HepG2 (cell line): ENCODE data around the gene IVD. TPM values are rescaled to one million over a fixed set of nuclear protein-coding genes. Genes with fewer than 3 reads are reported as not detected.
A peak's percentile ranks its signal among the peaks of the same experiment; 100 is the strongest.

Experiments used
- EEA1 ChIP-seq: sonication (generic); formaldehyde crosslinking; IDR thresholded peaks from 2 replicates; pipeline ENCODE4 v1.5.1; 2020; ENCODE audit warnings: mild to moderate bottlenecking, missing genetic modification reagents, borderline replicate concordance
- FOXP1 ChIP-seq, 2 experiments: fragments of 450-650 bp in 1 of 2; IDR thresholded peaks; 2 replicates each; pipeline ENCODE4 v1.6.1; 2017 to 2018; ENCODE audit warnings: antibody characterized with exemption in 1 of 2
- GTF3A ChIP-seq: sonication (generic); formaldehyde crosslinking; conservative IDR thresholded peaks from 2 replicates; pipeline ENCODE4 v1.4.0; 2020; ENCODE audit warnings: mild to moderate bottlenecking, missing genetic modification reagents
- HOXA3 ChIP-seq: sonication (generic); formaldehyde crosslinking; IDR thresholded peaks from 2 replicates; pipeline ENCODE4 v1.5.0; 2020; ENCODE audit warnings: missing genetic modification reagents
- MATR3 ChIP-seq: sonication (generic); formaldehyde crosslinking; IDR thresholded peaks from 2 replicates; pipeline ENCODE4 v1.4.0; 2020; ENCODE audit warnings: missing genetic modification reagents
- RBAK ChIP-seq: sonication (generic); formaldehyde crosslinking; IDR thresholded peaks from 2 replicates; pipeline ENCODE4 v1.5.1; 2020; ENCODE audit warnings: mild to moderate bottlenecking, missing genetic modification reagents
- RBFOX2 ChIP-seq: fragments of 200-400 bp; formaldehyde crosslinking; IDR thresholded peaks from 2 replicates; pipeline ENCODE4 v1.6.1; 2017; ENCODE audit warnings: low read depth, mild to moderate bottlenecking, low read length
- YEATS4 ChIP-seq: sonication (generic); formaldehyde crosslinking; IDR thresholded peaks from 2 replicates; pipeline ENCODE4 v1.4.0; 2020; ENCODE audit warnings: missing genetic modification reagents, borderline replicate concordance
- ZBTB7A ChIP-seq: sonication (generic); formaldehyde crosslinking; IDR thresholded peaks from 2 replicates; pipeline ENCODE4 v1.8.0; 2022; ENCODE audit warnings: mild to moderate bottlenecking, missing genetic modification reagents
- ZBTB7B ChIP-seq: sonication (generic); formaldehyde crosslinking; IDR thresholded peaks from 2 replicates; pipeline ENCODE4 v1.4.0; 2020; ENCODE audit warnings: missing genetic modification reagents
- ZNF724P ChIP-seq: sonication (generic); formaldehyde crosslinking; IDR thresholded peaks from 2 replicates; pipeline ENCODE4 v1.8.0; 2022; ENCODE audit warnings: missing genetic modification reagents, borderline replicate concordance
- ZNF879 ChIP-seq: sonication (generic); formaldehyde crosslinking; IDR thresholded peaks from 2 replicates; pipeline ENCODE4 v1.8.1; 2023; ENCODE audit warnings: missing genetic modification reagents
- polyA plus RNA-seq, 8 experiments: library from polyadenylated mRNA; depleted of rRNA in 3 of 8; stranded (reverse) in 7 of 8; unstranded in 1 of 8; fragments of >200 nt; fragmentation: Illumina TruSeq in 4 of 8; extraction: Trizol in 4 of 8; gene quantifications; 2 replicates each; pipeline versions ENCODE4 v1.2.1 to v1.2.3, GENCODE V29; 2011 to 2016; ENCODE audit warnings: low read depth in 4 of 8, missing spikeins in 1 of 8, mixed read lengths in 1 of 8; ENCODE audit not compliant: insufficient read depth in 1 of 8
- total RNA-seq, 5 experiments: library from RNA; depleted of rRNA; stranded (reverse); fragments of >200 nt; fragmentation: Illumina TruSeq; extraction: Trizol; gene quantifications; 2 replicates each; pipeline ENCODE4 v1.2.3, GENCODE V29; 2016; ENCODE audit warnings: low read depth in 1 of 5
- TF ChIP-seq, protein P1 (sequence below): sonication (generic); formaldehyde crosslinking; IDR thresholded peaks from 2 replicates; pipeline ENCODE4 v1.4.0; 2020; ENCODE audit warnings: mild to moderate bottlenecking, missing genetic modification reagents
- TF ChIP-seq, protein P2 (sequence below): IDR thresholded peaks from 2 replicates; pipeline ENCODE4 v1.4.0; 2020; ENCODE audit warnings: mild to moderate bottlenecking, missing genetic modification reagents
- TF ChIP-seq, protein P3 (sequence below): sonication (generic); formaldehyde crosslinking; IDR thresholded peaks from 2 replicates; pipeline ENCODE4 v1.5.0; 2020; ENCODE audit warnings: mild to moderate bottlenecking, missing genetic modification reagents, moderate library complexity
- TF ChIP-seq, protein P4 (sequence below): sonication (generic); formaldehyde crosslinking; IDR thresholded peaks from 2 replicates; pipeline ENCODE4 v1.4.0; 2020; ENCODE audit warnings: missing genetic modification reagents

The IVD gene
- total and polyA plus RNA-seq, 2 of the 13 experiments (the other 11 are each of a cell fraction or from before 2014, with no cell fraction given), result 48.0 to 53.9 TPM

DNA sequence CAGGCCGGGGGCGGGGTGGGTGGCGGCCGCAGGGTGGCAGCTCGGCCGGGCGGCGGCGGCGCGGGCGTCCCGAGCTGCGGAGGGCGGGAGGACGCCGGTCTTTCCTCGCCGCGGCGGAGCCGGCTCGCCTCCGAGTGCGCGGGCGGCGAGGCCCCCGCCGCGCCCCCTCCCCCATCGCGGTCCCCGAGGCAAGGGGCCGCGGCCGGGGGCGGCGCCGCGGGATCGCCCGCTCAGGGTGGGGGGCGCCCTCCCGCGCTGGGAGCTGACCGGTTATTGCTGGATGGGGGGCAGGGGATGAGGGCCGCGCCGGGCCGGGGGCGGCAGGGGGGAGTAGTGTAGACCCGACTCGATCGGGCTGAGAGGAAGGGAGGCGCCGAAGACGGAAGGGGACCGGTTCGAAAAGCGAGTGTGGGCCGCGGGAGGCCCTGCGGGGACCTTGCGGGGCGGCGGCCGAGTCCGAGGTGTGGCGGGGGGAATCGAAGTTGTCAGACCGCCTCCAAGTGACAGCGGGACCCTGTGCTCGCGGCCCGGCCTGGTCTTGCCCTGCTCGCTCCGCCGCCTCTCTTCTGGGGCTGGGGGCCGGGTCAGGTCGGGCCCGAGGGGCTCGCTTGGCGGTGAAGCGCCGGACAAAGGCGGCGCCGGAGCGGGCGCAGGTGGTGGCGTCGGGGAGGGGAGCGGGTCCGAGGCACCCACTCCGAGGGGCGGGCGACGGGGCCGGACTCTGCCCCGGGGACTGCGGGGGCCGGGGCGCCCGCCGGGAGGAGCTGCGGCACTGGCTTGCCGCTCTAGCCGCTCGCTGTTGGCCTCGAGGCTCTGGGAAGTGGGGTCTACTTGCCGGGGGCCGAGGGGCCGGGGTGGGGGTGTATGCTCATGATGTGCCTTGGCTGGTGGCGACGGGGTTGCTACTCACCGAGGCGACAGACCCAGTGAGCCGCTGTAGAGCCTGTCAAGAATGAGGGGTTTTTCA is 36.3 kb downstream of the IVD start (continued):
- TF ChIP-seq, protein P1, sequence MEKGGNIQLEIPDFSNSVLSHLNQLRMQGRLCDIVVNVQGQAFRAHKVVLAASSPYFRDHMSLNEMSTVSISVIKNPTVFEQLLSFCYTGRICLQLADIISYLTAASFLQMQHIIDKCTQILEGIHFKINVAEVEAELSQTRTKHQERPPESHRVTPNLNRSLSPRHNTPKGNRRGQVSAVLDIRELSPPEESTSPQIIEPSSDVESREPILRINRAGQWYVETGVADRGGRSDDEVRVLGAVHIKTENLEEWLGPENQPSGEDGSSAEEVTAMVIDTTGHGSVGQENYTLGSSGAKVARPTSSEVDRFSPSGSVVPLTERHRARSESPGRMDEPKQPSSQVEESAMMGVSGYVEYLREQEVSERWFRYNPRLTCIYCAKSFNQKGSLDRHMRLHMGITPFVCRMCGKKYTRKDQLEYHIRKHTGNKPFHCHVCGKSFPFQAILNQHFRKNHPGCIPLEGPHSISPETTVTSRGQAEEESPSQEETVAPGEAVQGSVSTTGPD, result no peak
- TF ChIP-seq EEA1 (CRISPR knock-in tag) (no peak), MATR3 (CRISPR knock-in tag) (no peak), ZNF879 (CRISPR knock-in tag) (no peak), GTF3A (no peak), FOXP1 (IDR thresholded peaks at IDR 0.05) (no peak), FOXP1 (CRISPR knock-in tag; IDR thresholded peaks at IDR 0.05) (no peak), ZNF724P (CRISPR knock-in tag) (no peak), ZBTB7B (CRISPR knock-in tag) (peak; percentile 76), YEATS4 (CRISPR knock-in tag) (peak; percentile 40; the same call in 1 of the 2 replicates), HOXA3 (CRISPR knock-in tag) (peak; percentile 38; the same call in 1 of the 2 replicates), RBAK (no peak), ZBTB7A (0 out of 2 replicates have a peak, but pooled peaks have one; percentile 30), RBFOX2 (peak; percentile 56)
- TF ChIP-seq, protein P2, sequence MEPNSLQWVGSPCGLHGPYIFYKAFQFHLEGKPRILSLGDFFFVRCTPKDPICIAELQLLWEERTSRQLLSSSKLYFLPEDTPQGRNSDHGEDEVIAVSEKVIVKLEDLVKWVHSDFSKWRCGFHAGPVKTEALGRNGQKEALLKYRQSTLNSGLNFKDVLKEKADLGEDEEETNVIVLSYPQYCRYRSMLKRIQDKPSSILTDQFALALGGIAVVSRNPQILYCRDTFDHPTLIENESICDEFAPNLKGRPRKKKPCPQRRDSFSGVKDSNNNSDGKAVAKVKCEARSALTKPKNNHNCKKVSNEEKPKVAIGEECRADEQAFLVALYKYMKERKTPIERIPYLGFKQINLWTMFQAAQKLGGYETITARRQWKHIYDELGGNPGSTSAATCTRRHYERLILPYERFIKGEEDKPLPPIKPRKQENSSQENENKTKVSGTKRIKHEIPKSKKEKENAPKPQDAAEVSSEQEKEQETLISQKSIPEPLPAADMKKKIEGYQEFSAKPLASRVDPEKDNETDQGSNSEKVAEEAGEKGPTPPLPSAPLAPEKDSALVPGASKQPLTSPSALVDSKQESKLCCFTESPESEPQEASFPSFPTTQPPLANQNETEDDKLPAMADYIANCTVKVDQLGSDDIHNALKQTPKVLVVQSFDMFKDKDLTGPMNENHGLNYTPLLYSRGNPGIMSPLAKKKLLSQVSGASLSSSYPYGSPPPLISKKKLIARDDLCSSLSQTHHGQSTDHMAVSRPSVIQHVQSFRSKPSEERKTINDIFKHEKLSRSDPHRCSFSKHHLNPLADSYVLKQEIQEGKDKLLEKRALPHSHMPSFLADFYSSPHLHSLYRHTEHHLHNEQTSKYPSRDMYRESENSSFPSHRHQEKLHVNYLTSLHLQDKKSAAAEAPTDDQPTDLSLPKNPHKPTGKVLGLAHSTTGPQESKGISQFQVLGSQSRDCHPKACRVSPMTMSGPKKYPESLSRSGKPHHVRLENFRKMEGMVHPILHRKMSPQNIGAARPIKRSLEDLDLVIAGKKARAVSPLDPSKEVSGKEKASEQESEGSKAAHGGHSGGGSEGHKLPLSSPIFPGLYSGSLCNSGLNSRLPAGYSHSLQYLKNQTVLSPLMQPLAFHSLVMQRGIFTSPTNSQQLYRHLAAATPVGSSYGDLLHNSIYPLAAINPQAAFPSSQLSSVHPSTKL (CRISPR knock-in tag), result 0 out of 2 replicates have a peak, but pooled peaks have one; percentile 11
- TF ChIP-seq, protein P3, sequence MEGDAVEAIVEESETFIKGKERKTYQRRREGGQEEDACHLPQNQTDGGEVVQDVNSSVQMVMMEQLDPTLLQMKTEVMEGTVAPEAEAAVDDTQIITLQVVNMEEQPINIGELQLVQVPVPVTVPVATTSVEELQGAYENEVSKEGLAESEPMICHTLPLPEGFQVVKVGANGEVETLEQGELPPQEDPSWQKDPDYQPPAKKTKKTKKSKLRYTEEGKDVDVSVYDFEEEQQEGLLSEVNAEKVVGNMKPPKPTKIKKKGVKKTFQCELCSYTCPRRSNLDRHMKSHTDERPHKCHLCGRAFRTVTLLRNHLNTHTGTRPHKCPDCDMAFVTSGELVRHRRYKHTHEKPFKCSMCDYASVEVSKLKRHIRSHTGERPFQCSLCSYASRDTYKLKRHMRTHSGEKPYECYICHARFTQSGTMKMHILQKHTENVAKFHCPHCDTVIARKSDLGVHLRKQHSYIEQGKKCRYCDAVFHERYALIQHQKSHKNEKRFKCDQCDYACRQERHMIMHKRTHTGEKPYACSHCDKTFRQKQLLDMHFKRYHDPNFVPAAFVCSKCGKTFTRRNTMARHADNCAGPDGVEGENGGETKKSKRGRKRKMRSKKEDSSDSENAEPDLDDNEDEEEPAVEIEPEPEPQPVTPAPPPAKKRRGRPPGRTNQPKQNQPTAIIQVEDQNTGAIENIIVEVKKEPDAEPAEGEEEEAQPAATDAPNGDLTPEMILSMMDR (CRISPR knock-in tag), result peak; percentile 61
- TF ChIP-seq, protein P4, sequence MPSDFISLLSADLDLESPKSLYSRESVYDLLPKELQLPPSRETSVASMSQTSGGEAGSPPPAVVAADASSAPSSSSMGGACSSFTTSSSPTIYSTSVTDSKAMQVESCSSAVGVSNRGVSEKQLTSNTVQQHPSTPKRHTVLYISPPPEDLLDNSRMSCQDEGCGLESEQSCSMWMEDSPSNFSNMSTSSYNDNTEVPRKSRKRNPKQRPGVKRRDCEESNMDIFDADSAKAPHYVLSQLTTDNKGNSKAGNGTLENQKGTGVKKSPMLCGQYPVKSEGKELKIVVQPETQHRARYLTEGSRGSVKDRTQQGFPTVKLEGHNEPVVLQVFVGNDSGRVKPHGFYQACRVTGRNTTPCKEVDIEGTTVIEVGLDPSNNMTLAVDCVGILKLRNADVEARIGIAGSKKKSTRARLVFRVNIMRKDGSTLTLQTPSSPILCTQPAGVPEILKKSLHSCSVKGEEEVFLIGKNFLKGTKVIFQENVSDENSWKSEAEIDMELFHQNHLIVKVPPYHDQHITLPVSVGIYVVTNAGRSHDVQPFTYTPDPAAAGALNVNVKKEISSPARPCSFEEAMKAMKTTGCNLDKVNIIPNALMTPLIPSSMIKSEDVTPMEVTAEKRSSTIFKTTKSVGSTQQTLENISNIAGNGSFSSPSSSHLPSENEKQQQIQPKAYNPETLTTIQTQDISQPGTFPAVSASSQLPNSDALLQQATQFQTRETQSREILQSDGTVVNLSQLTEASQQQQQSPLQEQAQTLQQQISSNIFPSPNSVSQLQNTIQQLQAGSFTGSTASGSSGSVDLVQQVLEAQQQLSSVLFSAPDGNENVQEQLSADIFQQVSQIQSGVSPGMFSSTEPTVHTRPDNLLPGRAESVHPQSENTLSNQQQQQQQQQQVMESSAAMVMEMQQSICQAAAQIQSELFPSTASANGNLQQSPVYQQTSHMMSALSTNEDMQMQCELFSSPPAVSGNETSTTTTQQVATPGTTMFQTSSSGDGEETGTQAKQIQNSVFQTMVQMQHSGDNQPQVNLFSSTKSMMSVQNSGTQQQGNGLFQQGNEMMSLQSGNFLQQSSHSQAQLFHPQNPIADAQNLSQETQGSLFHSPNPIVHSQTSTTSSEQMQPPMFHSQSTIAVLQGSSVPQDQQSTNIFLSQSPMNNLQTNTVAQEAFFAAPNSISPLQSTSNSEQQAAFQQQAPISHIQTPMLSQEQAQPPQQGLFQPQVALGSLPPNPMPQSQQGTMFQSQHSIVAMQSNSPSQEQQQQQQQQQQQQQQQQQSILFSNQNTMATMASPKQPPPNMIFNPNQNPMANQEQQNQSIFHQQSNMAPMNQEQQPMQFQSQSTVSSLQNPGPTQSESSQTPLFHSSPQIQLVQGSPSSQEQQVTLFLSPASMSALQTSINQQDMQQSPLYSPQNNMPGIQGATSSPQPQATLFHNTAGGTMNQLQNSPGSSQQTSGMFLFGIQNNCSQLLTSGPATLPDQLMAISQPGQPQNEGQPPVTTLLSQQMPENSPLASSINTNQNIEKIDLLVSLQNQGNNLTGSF, result no peak
